HEK293T (cell line): Measurements from ENCODE around the gene TTC28.

Experiments used
- FOXA1 ChIP-seq: fragments of 450-650 bp; IDR thresholded peaks from 2 replicates; pipeline ENCODE4 v1.6.1; 2016; ENCODE audit warnings: mild to moderate bottlenecking
- HDGF ChIP-seq: fragments of 450-650 bp; IDR thresholded peaks from 2 replicates; pipeline ENCODE4 v1.6.1; 2017; ENCODE audit warnings: antibody characterized with exemption, borderline replicate concordance

DNA sequence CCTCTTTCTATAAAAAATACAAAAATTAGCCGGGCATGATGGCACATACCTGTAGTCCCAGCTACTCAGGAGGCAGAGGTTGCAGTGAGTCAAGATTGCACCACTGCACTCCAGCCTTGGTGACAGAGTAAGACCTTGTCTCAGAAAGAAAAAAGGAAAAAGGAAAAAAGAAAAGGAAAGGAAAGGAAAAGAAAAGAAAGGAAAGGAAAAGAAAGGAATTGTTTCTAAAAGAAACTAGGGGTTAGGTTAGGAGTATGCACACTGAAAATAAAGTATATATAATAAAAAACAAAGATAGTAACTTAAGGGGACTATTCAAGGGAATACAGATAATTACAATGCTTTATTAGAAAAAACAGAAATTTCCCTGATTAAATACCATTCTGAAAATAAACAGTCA, 50.9 kb downstream of the TTC28 start:
- TF ChIP-seq HDGF (no peak), FOXA1 (no peak)
